GM15510 (cell line): ENCODE results near the gene TTC19.

Experiments used
- POLR2A ChIP-seq: IDR thresholded peaks from 3 replicates; pipeline ENCODE4 v1.6.1; 2011; ENCODE audit warnings: borderline replicate concordance; ENCODE audit not compliant: insufficient read length; ENCODE audit errors: extremely low read depth

The TTC19 gene

DNA sequence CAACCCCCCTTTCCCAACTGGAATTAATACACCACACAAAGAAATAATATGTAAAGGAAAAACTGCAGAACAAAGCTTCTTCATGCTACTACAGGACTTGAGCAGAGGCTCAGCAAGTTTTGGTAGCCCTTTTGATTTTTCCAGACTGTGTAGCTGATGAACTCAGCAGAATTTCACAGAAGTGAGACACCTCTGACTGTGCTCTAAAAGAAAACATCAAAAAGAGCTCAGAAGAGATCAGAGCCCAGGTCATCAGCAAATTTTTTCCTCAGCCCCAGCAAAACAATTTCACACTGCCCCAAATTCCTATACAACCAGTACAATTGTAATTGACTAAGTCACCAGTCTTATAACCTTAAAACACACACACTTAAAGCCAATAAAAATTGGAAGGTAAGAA lies 38.0 kb downstream of the TTC19 start:
- TF ChIP-seq POLR2A, result no peak

DNA sequence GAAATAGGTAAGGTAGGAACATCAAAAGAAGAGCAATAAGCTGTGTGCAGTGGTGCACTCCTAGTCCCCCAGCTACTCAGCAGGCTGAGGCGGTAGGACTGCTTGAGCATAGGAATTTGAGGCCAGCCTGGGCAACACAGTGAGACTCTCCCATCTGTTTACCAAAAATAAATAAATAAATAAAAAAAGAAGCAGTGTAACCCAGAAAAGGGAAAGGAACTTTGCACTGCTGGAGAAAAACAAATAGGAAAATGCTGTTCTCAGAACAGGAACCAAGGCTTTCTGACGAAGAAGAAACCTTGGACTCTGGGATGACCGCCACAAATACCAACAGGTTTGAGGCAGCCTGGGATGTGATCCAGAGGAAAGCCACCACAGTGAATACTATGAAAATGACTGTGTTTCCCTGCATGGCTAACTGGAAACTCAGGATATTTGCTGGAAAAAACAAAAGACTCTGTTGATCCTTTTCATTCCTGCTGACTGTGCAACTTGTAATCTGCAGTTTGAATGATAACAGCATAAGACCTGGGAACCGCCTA lies 41.2 kb downstream of the TTC19 start:
- no peak for TF ChIP-seq POLR2A

DNA sequence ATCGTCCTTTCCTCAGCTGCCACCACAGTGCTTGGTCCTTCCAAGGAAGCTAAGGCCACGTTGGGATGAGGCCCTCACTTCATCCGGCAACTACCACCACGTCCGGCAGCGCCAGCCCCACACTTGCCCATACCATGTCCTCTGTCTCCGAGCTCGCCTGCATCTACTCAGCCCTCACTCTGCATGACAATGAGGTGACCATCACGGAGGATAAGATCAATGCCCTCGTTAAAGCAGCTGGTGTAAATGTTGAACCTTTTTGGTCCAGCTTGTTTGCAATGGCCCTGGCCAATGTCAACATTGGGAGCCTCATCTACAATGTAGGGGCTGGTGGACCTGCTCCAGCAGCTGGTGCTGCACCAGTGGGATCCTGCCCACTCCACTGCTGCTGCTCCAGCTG lies 44.9 kb downstream of the TTC19 start:
- no peak for TF ChIP-seq POLR2A

DNA sequence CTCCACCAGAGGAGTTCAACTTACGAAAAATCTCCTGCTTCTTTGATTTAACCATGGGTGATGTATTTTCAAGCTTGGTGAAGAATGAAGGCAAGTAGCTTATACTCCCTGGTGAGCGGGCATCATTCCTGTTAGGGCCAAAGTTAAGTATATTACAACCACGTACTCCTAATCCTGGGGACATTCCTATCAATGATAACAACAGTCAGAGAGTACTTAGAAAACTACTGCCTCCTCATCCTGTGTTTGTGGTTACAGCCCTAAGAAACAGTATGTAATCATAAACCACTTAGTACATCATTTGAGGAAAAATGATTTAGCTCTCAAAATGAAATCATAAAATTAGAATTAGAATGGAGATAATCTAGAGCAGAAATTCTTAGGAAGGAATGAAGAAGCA lies 47.3 kb downstream of the TTC19 start:
- no peak for TF ChIP-seq POLR2A

DNA sequence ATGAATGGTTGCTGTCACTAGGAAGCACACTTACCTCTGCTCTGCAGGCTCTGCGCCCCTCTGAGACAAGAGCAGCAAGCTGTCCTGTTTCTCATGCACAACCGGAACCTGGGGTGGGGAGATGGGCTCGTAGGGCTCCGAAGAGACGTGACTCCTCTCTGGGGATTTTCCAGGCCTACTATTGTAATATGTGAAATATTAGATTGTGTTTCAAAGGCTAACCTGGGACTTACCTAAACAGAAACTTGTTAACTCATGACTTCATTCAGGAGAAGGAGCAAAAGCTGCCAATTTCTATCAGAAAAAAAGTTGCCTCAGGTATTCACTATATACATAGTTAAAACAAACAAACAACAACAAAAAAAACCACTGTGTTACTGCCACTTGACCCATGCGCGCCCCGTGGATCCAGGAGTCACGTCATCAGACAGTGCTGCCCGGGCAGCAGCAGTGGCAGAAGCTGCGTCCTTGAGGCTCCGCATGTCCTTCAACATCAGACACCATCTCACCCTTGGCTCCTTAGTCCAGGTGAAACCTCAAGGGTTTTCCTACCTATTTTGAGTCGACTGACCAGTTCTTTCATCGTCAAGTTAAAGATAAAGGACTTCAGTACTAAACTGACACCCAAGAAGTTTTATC lies 49.3 kb downstream of the TTC19 start:
- no peak for TF ChIP-seq POLR2A

DNA sequence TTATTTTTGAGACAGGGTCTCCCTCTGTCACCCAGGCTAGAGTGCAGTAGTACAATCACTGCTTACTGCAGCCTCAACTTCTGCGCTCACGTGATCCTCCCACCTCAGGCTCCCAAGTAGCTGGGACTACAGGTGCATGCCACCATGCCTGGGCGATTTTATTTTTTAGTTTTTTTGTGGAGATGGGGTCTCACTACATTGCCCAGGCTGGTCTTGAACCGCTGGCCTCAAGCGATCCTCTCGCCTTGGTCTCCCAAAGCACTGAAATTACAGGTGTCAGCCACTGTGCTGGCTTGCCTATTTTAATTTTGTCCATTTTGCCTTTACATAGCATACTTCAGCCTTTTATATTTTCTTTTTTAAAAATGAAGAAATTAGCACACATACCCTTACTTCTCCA lies 51.2 kb downstream of the TTC19 start:
- TF ChIP-seq POLR2A, result no peak

- no peak for TF ChIP-seq POLR2A
Observed at GRCh38 chr17:16052486-16052885, 52.9 kb downstream of the TTC19 start.

- TF ChIP-seq POLR2A, result no peak
Observed at GRCh38 chr17:16061631-16062030, 62.0 kb downstream of the TTC19 start.

- no peak for TF ChIP-seq POLR2A
Observed at GRCh38 chr17:16066125-16066524, 66.5 kb downstream of the TTC19 start.

- TF ChIP-seq POLR2A, result no peak
Observed at GRCh38 chr17:16068323-16068722, 68.7 kb downstream of the TTC19 start.

GRCh38 chr17:16072031-16072430 lies 72.4 kb downstream of the TTC19 start:
- no peak for TF ChIP-seq POLR2A

DNA sequence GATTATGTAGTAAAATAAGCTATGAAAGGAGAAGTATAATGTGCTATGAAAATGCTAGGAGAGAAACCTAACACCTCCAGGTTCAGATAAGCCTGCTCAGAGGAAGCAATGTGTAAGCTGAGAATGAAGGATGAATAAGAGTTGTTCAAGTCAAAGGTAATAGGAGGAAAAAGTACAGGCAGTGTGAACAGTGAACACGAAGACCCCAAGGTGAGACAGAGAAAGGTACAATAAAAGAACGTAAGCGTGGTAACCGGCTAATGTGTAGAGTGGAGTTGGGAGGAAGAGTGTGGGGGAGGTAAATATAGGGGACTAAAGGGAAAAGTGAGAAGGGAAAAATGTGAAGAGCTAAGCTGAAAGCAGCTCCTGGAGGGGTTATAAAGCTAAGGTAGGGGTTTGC lies 74.2 kb downstream of the TTC19 start:
- no peak for TF ChIP-seq POLR2A

- TF ChIP-seq POLR2A, result no peak
Observed at GRCh38 chr17:16074423-16074822, 74.8 kb downstream of the TTC19 start.

- TF ChIP-seq POLR2A, result no peak
Observed at GRCh38 chr17:16075949-16076348, 76.3 kb downstream of the TTC19 start.
